ENCODE data around the gene MAP4K4. TPM values are rescaled to one million over a fixed set of nuclear protein-coding genes. Genes with fewer than 3 reads are reported as not detected.

MAP4K4 gene
- total RNA-seq, 2 experiments from 2014 or later: 92.8 to 94.0 TPM

- peak overlapping the region; percentile 36 for H3K4me3 Mint-ChIP-seq
- Histone ChIP-seq H3K27ac (ENCODE audit: low read depth in 1 of 2, low read length in 2 of 2) (no peak overlapping the region), H3K9me3 (ENCODE audit: control insufficient read depth in 1 of 2, insufficient read depth in 1 of 2, low read length in 2 of 2) (no peaks in the 10 kb centered on the region), H3K4me1 (ENCODE audit: insufficient read depth, low read length) (peaks cover 36% of the 10 kb centered on the region), H3K27me3 (ENCODE audit: control insufficient read depth in 1 of 2, insufficient read depth in 2 of 2, low read length in 2 of 2) (no peaks in the 10 kb centered on the region), H3K36me3 (ENCODE audit: insufficient read depth, low read length) (no peaks in the 10 kb centered on the region), H3K4me3 (ENCODE audit: low read length) (no peak overlapping the region)
- DNase-seq (no peak), ATAC-seq (ENCODE audit: poor library complexity) (peak; percentile 57)
- ChIA-PET POLR2A (interaction anchor here (0.7 to 1.4 kb wide), 3 partner anchors 15 to 41 kb away, joined by 3 to 5 read pairs (median 3); no protein-coding TSS in a partner anchor), CTCF (interaction anchor here (0.6 to 1.2 kb wide), 2 partner anchors 61 to 576 kb away, joined by 3 read pairs; partner anchors contain the start of gene MAP4K4)
- no peaks in the 10 kb centered on the region for H3K9me3 Mint-ChIP-seq
- H3K36me3 Mint-ChIP-seq (ENCODE audit: low read depth): no peaks in the 10 kb centered on the region
- intact Hi-C loops (cut with DNase I, micrococcal nuclease): no loop called here
- TF ChIP-seq CTCF (IDR thresholded peaks at IDR 0.05): no peak
- peaks cover 79% of the 10 kb centered on the region for H3K4me1 Mint-ChIP-seq (ENCODE audit: low read depth)
- peak overlapping the region; percentile 68 for H3K27ac Mint-ChIP-seq
- H3K27me3 Mint-ChIP-seq: no peaks in the 10 kb centered on the region
Measured at GRCh38 chr2:101758001-101758400, 60.5 kb downstream of the MAP4K4 start.

GRCh38 chr2:101759162-101759561 is 61.7 kb downstream of the MAP4K4 start:
- TF ChIP-seq CTCF (IDR thresholded peaks at IDR 0.05): no peak
- CTCF ChIA-PET: no interaction called here
- Histone ChIP-seq H3K36me3 (ENCODE audit: insufficient read depth, low read length) (no peaks in the 10 kb centered on the region), H3K27me3 (ENCODE audit: control insufficient read depth in 1 of 2, insufficient read depth in 2 of 2, low read length in 2 of 2) (no peaks in the 10 kb centered on the region), H3K4me1 (ENCODE audit: insufficient read depth, low read length) (peaks cover 40% of the 10 kb centered on the region), H3K9me3 (ENCODE audit: control insufficient read depth in 1 of 2, insufficient read depth in 1 of 2, low read length in 2 of 2) (no peaks in the 10 kb centered on the region), H3K27ac (ENCODE audit: low read depth in 1 of 2, low read length in 2 of 2) (no peak overlapping the region), H3K4me3 (ENCODE audit: low read length) (no peak overlapping the region)
- Mint-ChIP-seq H3K9me3 (no peaks in the 10 kb centered on the region), H3K27ac (no peak overlapping the region), H3K36me3 (ENCODE audit: low read depth) (no peaks in the 10 kb centered on the region), H3K4me1 (ENCODE audit: low read depth) (peaks cover 79% of the 10 kb centered on the region), H3K4me3 (no peak overlapping the region), H3K27me3 (no peaks in the 10 kb centered on the region)
- DNase-seq (no peak), ATAC-seq (ENCODE audit: poor library complexity) (no peak)
- intact Hi-C loops (cut with DNase I, micrococcal nuclease): no loop called here
- POLR2A ChIA-PET: interaction anchor here (0.6 kb wide), 1 partner anchor 40 kb away, joined by 4 read pairs; no protein-coding TSS in a partner anchor

- Histone ChIP-seq H3K36me3 (ENCODE audit: insufficient read depth, low read length) (no peaks in the 10 kb centered on the region), H3K4me1 (ENCODE audit: insufficient read depth, low read length) (peaks cover 40% of the 10 kb centered on the region), H3K27ac (ENCODE audit: low read depth in 1 of 2, low read length in 2 of 2) (no peak overlapping the region), H3K9me3 (ENCODE audit: control insufficient read depth in 1 of 2, insufficient read depth in 1 of 2, low read length in 2 of 2) (no peaks in the 10 kb centered on the region), H3K4me3 (ENCODE audit: low read length) (no peak overlapping the region), H3K27me3 (ENCODE audit: control insufficient read depth in 1 of 2, insufficient read depth in 2 of 2, low read length in 2 of 2) (no peaks in the 10 kb centered on the region)
- POLR2A ChIA-PET: interaction anchor here (1.0 to 2.5 kb wide), 2 partner anchors 11 to 46 kb away, joined by 6 to 7 read pairs; no protein-coding TSS in a partner anchor
- H3K27ac Mint-ChIP-seq: peak overlapping the region; percentile 71
- H3K36me3 Mint-ChIP-seq (ENCODE audit: low read depth): no peaks in the 10 kb centered on the region
- H3K9me3 Mint-ChIP-seq: no peaks in the 10 kb centered on the region
- H3K4me3 Mint-ChIP-seq: no peak overlapping the region
- TF ChIP-seq CTCF (IDR thresholded peaks at IDR 0.05): no peak
- DNase-seq (no peak), ATAC-seq (ENCODE audit: poor library complexity) (no peak)
- CTCF ChIA-PET: interaction anchor here (3.4 kb wide), 1 partner anchor 9 kb away, joined by 11 read pairs; no protein-coding TSS in a partner anchor
- H3K4me1 Mint-ChIP-seq (ENCODE audit: low read depth): peaks cover 80% of the 10 kb centered on the region
- intact Hi-C loops (cut with DNase I, micrococcal nuclease): loop anchor here in 1 of 2 experiments (10.0 kb wide), 1 partner anchor 62 kb away; no protein-coding TSS in a partner anchor
- H3K27me3 Mint-ChIP-seq: no peaks in the 10 kb centered on the region
Measured at GRCh38 chr2:101762451-101763171, 65.1 kb downstream of the MAP4K4 start.

Data from CD4-positive, alpha-beta T cell (primary cell).